Measurements from ENCODE around the gene SCAMP3.

The SCAMP3 gene

GRCh38 chr1:155245163-155245524 lies 17.0 kb downstream of the SCAMP3 start:
- Histone ChIP-seq H2AK5ac (ENCODE audit: low read length) (no peak overlapping the region), H3K18ac (ENCODE audit: low read length) (peak overlapping the region; percentile 40), H4K12ac (ENCODE audit: low read depth, low read length) (peak overlapping the region; percentile 12), H2BK12ac (ENCODE audit: low read length) (no peak overlapping the region), H4K8ac (ENCODE audit: low read depth, low read length) (peak overlapping the region; percentile 79), H2BK120ac (ENCODE audit: insufficient read depth, low read length, poor library complexity) (peak overlapping the region; percentile 36), H3K14ac (ENCODE audit: low read length) (peak overlapping the region; percentile 65), H3K23ac (ENCODE audit: low read length) (no peak overlapping the region), H2BK5ac (ENCODE audit: low read depth, low read length, poor library complexity) (peak overlapping the region; percentile 55), H2AFZ (ENCODE audit: insufficient read depth, low read length, poor library complexity) (peak overlapping the region; percentile 70), H3K79me1 (ENCODE audit: low read length) (peaks cover 8% of the 10 kb centered on the region), H3K36me3 (ENCODE audit: control insufficient read depth in 1 of 2, insufficient read depth in 2 of 2, low read length in 2 of 2) (peaks cover 16 to 17% of the 10 kb centered on the region in 2 experiments), H3K79me2 (ENCODE audit: control insufficient read depth, insufficient read depth, low read length, poor library complexity) (peaks cover 1% of the 10 kb centered on the region), H4K91ac (ENCODE audit: low read depth, low read length) (peak overlapping the region; percentile 65), H3K9me3 (ENCODE audit: insufficient read depth, low read depth, low read length) (peaks cover 2% of the 10 kb centered on the region), H3K9ac (ENCODE audit: low read length) (no peak overlapping the region), H3K4me3 (ENCODE audit: low read depth, low read length) (peak overlapping the region; percentile 7), H3K27me3 (ENCODE audit: insufficient read depth, low read length) (no peaks in the 10 kb centered on the region), H3K27ac (ENCODE audit: low read depth, low read length) (peak overlapping the region; percentile 87), H3K4me1 (ENCODE audit: control insufficient read depth in 1 of 2, insufficient read depth in 2 of 2, low read length in 2 of 2) (peaks cover 2 to 12% of the 10 kb centered on the region in 2 experiments), H3K4me2 (ENCODE audit: low read length) (peak overlapping the region; percentile 87), H3K4ac (ENCODE audit: low read depth, low read length) (no peak overlapping the region)
- DNase-seq = no peak
- WGBS (ENCODE audit: extremely low coverage, insufficient coverage, insufficient read length) = no CpG with 5 or more reads among the region's 8 CpGs

- Histone ChIP-seq H4K91ac (ENCODE audit: low read depth, low read length) (peak overlapping the region; percentile 65), H2AFZ (ENCODE audit: insufficient read depth, low read length, poor library complexity) (peak overlapping the region; percentile 70), H3K18ac (ENCODE audit: low read length) (peak overlapping the region; percentile 40), H3K4ac (ENCODE audit: low read depth, low read length) (no peak overlapping the region), H2AK5ac (ENCODE audit: low read length) (no peak overlapping the region), H3K14ac (ENCODE audit: low read length) (peak overlapping the region; percentile 65), H2BK5ac (ENCODE audit: low read depth, low read length, poor library complexity) (peak overlapping the region; percentile 55), H3K27me3 (ENCODE audit: insufficient read depth, low read length) (no peaks in the 10 kb centered on the region), H3K4me2 (ENCODE audit: low read length) (peak overlapping the region; percentile 87), H3K4me3 (ENCODE audit: low read depth, low read length) (peak overlapping the region; percentile 53), H2BK12ac (ENCODE audit: low read length) (no peak overlapping the region), H4K12ac (ENCODE audit: low read depth, low read length) (peak overlapping the region; percentile 12), H3K9me3 (ENCODE audit: insufficient read depth, low read depth, low read length) (peaks cover 2% of the 10 kb centered on the region), H3K9ac (ENCODE audit: low read length) (peak overlapping the region; percentile 25), H3K79me2 (ENCODE audit: control insufficient read depth, insufficient read depth, low read length, poor library complexity) (peaks cover 1% of the 10 kb centered on the region), H3K4me1 (ENCODE audit: control insufficient read depth in 1 of 2, insufficient read depth in 2 of 2, low read length in 2 of 2) (peaks cover 2 to 14% of the 10 kb centered on the region in 2 experiments), H3K79me1 (ENCODE audit: low read length) (peaks cover 8% of the 10 kb centered on the region), H3K36me3 (ENCODE audit: control insufficient read depth in 1 of 2, insufficient read depth in 2 of 2, low read length in 2 of 2) (peaks cover 14 to 18% of the 10 kb centered on the region in 2 experiments), H2BK120ac (ENCODE audit: insufficient read depth, low read length, poor library complexity) (peak overlapping the region; percentile 36), H4K8ac (ENCODE audit: low read depth, low read length) (peak overlapping the region; percentile 79), H3K27ac (ENCODE audit: low read depth, low read length) (peak overlapping the region; percentile 87), H3K23ac (ENCODE audit: low read length) (no peak overlapping the region)
- no CpG with 5 or more reads among the region's 53 CpGs for WGBS (ENCODE audit: extremely low coverage, insufficient coverage, insufficient read length)
- DNase-seq = peak; percentile 98 to 99
Observed at GRCh38 chr1:155244368-155245162, 17.6 kb downstream of the SCAMP3 start.

- Histone ChIP-seq H3K4me3 (ENCODE audit: low read depth, low read length) (no peak overlapping the region), H3K36me3 (ENCODE audit: control insufficient read depth in 1 of 2, insufficient read depth in 2 of 2, low read length in 2 of 2) (peaks cover 7 to 14% of the 10 kb centered on the region in 2 experiments), H3K23ac (ENCODE audit: low read length) (no peak overlapping the region), H3K9me3 (ENCODE audit: insufficient read depth, low read depth, low read length) (peaks cover 2% of the 10 kb centered on the region), H2BK12ac (ENCODE audit: low read length) (no peak overlapping the region), H2BK5ac (ENCODE audit: low read depth, low read length, poor library complexity) (no peak overlapping the region), H3K27me3 (ENCODE audit: insufficient read depth, low read length) (no peaks in the 10 kb centered on the region), H3K14ac (ENCODE audit: low read length) (no peak overlapping the region), H3K4me1 (ENCODE audit: control insufficient read depth in 1 of 2, insufficient read depth in 2 of 2, low read length in 2 of 2) (peaks cover 2 to 14% of the 10 kb centered on the region in 2 experiments), H4K91ac (ENCODE audit: low read depth, low read length) (no peak overlapping the region), H3K4me2 (ENCODE audit: low read length) (peak overlapping the region; percentile 55), H3K79me2 (ENCODE audit: control insufficient read depth, insufficient read depth, low read length, poor library complexity) (peaks cover 1% of the 10 kb centered on the region), H2BK120ac (ENCODE audit: insufficient read depth, low read length, poor library complexity) (no peak overlapping the region), H2AK5ac (ENCODE audit: low read length) (no peak overlapping the region), H4K12ac (ENCODE audit: low read depth, low read length) (no peak overlapping the region), H4K8ac (ENCODE audit: low read depth, low read length) (no peak overlapping the region), H3K79me1 (ENCODE audit: low read length) (peaks cover 8% of the 10 kb centered on the region), H3K27ac (ENCODE audit: low read depth, low read length) (no peak overlapping the region), H3K4ac (ENCODE audit: low read depth, low read length) (no peak overlapping the region), H3K9ac (ENCODE audit: low read length) (no peak overlapping the region), H3K18ac (ENCODE audit: low read length) (no peak overlapping the region), H2AFZ (ENCODE audit: insufficient read depth, low read length, poor library complexity) (no peak overlapping the region)
- no CpG with 5 or more reads among the region's 3 CpGs for WGBS (ENCODE audit: extremely low coverage, insufficient coverage, insufficient read length)
- peak in 1 of 2 donors; percentile 49 for DNase-seq
Observed at GRCh38 chr1:155242805-155243358, 19.3 kb downstream of the SCAMP3 start.

- Histone ChIP-seq H3K4me2 (ENCODE audit: low read length) (no peak overlapping the region), H4K12ac (ENCODE audit: low read depth, low read length) (no peak overlapping the region), H3K4me3 (ENCODE audit: low read depth, low read length) (no peak overlapping the region), H3K36me3 (ENCODE audit: control insufficient read depth in 1 of 2, insufficient read depth in 2 of 2, low read length in 2 of 2) (peaks cover 7 to 12% of the 10 kb centered on the region in 2 experiments), H4K91ac (ENCODE audit: low read depth, low read length) (peak overlapping the region; percentile 50), H2BK5ac (ENCODE audit: low read depth, low read length, poor library complexity) (no peak overlapping the region), H3K18ac (ENCODE audit: low read length) (peak overlapping the region; percentile 3), H2BK12ac (ENCODE audit: low read length) (peak overlapping the region; percentile 19), H4K8ac (ENCODE audit: low read depth, low read length) (peak overlapping the region; percentile 77), H3K27ac (ENCODE audit: low read depth, low read length) (no peak overlapping the region), H3K23ac (ENCODE audit: low read length) (no peak overlapping the region), H3K4ac (ENCODE audit: low read depth, low read length) (no peak overlapping the region), H2BK120ac (ENCODE audit: insufficient read depth, low read length, poor library complexity) (peak overlapping the region; percentile 10), H3K79me2 (ENCODE audit: control insufficient read depth, insufficient read depth, low read length, poor library complexity) (peaks cover 1% of the 10 kb centered on the region), H3K14ac (ENCODE audit: low read length) (no peak overlapping the region), H3K79me1 (ENCODE audit: low read length) (peaks cover 9% of the 10 kb centered on the region), H3K27me3 (ENCODE audit: insufficient read depth, low read length) (no peaks in the 10 kb centered on the region), H2AK5ac (ENCODE audit: low read length) (peak overlapping the region; percentile 21), H2AFZ (ENCODE audit: insufficient read depth, low read length, poor library complexity) (no peak overlapping the region), H3K9me3 (ENCODE audit: insufficient read depth, low read depth, low read length) (peaks cover 2% of the 10 kb centered on the region), H3K9ac (ENCODE audit: low read length) (no peak overlapping the region), H3K4me1 (ENCODE audit: control insufficient read depth in 1 of 2, insufficient read depth in 2 of 2, low read length in 2 of 2) (peaks cover 5 to 14% of the 10 kb centered on the region in 2 experiments)
- no peak for DNase-seq
- no CpG with 5 or more reads among the region's 4 CpGs for WGBS (ENCODE audit: extremely low coverage, insufficient coverage, insufficient read length)
Observed at GRCh38 chr1:155241841-155242264, 20.3 kb downstream of the SCAMP3 start.

All from trophoblast cell (in vitro differentiated cells and primary cell).